GM21423 (cell line): ENCODE results near the gene ATP5F1E.

Experiments
- ATAC-seq: cut with Tn5 transposase; IDR thresholded peaks from one replicate; pipeline ENCODE4 v1.9.1; 2021; ENCODE audit warnings: mild to moderate bottlenecking, moderate library complexity; ENCODE audit not compliant: unreplicated experiment

ATP5F1E gene

GRCh38 chr20:59032023-59032712, at the start of gene ATP5F1E:
ATP5F1E (minus strand) TSS chr20:59032335; CDS start chr20:59032251, 84 bp downstream.
- peak; percentile 97 for ATAC-seq

GRCh38 chr20:59081036-59081435, 48.9 kb upstream of the ATP5F1E start:
- no peak for ATAC-seq

- ATAC-seq, result no peak
Measured at GRCh38 chr20:59078231-59078630, 46.1 kb upstream of the ATP5F1E start.

DNA sequence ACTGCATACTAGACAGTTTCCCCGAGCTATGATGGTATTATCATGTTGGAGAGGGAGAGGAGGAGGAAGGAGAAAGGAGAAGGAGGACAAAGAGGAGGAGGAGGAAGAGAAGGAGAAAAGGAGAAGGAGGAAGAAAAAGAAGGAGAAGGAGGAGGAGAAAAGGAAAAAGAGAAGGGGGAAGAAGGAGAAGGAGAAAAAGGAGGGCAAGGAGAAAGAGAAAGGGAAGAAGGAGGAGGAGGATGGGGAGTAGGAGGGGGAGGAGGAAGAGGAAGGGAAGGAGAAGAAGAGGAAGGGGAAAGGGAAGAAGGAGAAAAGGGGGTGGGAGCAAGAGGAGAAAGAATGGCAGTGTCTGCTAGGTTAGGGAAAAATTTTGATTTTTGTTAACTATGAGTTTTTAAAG, 45.6 kb upstream of the ATP5F1E start:
- ATAC-seq, result no peak

GRCh38 chr20:59075934-59076508, 43.9 kb upstream of the ATP5F1E start:
- ATAC-seq, result no peak

GRCh38 chr20:59074456-59074855, 42.3 kb upstream of the ATP5F1E start:
- no peak for ATAC-seq

DNA sequence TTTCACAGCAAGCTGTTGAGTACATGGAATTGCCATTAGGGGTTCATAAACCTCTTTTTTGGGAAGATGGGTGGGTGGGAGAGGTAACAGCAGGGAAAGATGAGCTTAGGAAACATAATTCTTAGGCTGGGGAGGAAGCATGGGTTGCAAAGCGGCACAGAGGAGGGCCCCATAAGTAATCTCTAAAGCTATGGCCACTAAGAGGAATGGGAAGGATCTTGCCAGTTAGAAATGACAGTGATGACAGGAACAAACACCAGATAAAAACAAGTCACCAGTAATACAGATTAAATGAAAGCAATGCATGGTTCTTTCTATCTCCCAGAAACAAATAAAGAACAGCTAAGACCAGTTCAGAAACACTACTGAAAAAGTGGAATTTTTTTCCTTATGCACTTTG, 41.4 kb upstream of the ATP5F1E start:
- no peak for ATAC-seq

DNA sequence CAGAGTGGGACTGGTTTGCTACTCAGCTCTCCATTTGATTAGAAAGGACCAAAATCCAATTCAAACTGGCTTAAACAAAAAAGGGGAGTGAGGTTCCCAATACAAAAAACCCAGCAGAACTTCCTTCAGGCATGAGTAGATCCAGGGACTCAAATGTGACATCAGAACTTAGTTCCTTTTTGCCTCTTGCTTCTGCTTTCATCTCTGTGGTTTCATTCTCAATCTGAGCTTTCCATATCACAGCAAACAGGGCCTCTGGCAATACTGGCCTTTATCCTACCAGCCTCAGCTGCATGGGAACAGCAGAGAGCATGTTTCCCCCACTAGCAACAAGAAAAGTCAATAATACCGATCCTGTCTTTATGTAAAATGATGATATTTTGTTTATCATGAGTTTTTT, 39.1 kb upstream of the ATP5F1E start:
- ATAC-seq, result no peak

- no peak for ATAC-seq
Measured at GRCh38 chr20:59069026-59069425, 36.9 kb upstream of the ATP5F1E start.

- ATAC-seq, result no peak
Measured at GRCh38 chr20:59068534-59068933, 36.4 kb upstream of the ATP5F1E start.

- no peak for ATAC-seq
Measured at GRCh38 chr20:59064214-59064722, 32.1 kb upstream of the ATP5F1E start.

DNA sequence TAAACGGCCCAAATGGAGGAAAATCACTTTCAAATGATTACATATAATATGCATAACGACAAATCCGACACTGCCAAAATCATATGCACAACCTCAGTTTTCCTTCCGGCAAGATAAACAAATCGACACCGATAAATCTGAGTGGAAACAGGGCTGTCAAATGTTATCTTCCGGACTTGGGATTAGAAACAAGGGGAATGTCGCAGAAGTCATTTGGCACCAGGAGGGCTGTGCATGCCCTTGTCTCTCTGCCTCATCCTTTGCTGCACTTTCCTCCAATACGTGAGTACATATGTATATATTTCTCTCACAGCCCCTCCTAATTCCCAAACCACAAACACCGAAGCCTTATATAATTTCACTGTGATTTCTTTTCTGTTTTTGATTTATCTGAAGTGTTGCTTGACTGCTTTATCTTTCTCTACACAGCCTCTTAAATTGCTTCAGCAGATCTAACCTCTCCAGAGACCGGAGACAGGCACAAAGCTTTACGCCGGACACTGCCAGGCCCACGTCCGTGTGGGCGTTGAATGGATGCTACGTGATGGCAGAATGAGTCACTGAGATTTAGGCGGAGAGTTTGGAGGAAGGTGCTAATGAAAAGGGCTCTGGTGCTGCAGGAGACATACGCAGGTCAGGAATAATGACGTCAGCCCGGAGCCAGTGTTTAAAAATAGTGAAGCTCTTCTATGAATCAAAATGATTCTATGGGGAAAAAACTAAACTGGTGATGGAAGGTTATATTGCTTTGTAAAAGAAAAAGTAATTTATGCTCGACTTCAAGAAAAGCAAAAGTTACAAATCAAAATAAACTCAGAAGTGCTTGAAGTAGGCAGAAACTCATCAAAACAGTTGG, 31.5 kb upstream of the ATP5F1E start:
- ATAC-seq, result no peak

DNA sequence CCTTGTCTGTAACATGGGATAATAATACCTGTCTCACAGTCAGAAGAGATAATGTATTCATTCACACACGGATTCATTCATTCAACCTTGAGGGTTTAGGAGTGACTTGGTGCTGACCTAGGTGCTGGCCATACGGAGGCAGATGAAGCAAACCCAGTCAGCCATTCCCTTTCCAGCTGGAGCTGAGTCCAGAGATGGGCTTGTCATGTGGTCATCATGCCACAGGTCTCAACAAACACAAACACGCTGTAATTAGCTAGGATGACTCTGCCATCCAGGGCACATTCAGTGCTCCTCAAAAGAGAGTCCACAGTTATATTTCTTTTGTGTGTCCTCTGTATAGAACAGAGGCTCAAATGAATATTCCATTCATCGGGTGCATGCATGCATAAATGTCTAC, 29.9 kb upstream of the ATP5F1E start:
- ATAC-seq, result no peak

DNA sequence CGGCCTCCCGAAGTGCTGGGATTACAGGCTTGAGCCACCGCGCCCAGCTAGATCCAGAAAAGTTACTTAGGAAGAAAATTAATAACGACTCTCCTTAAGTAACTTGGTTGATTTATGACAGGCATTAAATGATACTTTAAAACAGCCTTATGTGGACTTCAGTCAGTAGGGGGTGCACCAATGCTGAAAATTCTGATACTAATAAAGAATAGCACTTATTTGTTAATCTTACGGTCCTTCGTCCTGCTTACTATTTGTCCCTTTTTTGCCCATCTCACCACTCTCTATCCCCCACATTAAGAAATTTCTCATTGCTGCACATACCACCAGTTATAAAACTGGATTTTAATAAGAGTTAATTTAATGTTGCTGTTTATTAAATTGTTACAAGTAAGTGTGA, 23.2 kb upstream of the ATP5F1E start:
- ATAC-seq, result no peak

GRCh38 chr20:59051666-59052185, 19.6 kb upstream of the ATP5F1E start:
- ATAC-seq, result no peak

DNA sequence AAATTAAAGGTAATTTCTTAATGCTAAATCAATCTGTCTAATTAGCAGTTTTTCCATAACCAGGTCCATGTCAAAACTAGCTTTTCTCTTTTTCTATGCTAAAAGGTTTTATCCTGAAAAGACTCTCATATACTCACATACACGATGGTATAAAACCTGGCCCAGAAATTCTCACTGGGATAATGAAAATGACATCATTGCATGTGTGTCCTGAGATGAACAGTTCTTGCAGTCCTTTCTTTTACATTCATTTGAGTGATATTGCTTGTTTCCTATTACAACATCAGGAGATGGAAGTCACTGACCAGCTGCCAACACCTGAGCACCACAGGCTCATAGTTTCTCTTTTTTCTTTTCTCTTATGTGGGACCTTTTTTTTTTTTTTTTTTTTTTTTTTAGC, 18.3 kb upstream of the ATP5F1E start:
- no peak for ATAC-seq

- no peak for ATAC-seq
Measured at GRCh38 chr20:59048681-59049030, 16.5 kb upstream of the ATP5F1E start.

DNA sequence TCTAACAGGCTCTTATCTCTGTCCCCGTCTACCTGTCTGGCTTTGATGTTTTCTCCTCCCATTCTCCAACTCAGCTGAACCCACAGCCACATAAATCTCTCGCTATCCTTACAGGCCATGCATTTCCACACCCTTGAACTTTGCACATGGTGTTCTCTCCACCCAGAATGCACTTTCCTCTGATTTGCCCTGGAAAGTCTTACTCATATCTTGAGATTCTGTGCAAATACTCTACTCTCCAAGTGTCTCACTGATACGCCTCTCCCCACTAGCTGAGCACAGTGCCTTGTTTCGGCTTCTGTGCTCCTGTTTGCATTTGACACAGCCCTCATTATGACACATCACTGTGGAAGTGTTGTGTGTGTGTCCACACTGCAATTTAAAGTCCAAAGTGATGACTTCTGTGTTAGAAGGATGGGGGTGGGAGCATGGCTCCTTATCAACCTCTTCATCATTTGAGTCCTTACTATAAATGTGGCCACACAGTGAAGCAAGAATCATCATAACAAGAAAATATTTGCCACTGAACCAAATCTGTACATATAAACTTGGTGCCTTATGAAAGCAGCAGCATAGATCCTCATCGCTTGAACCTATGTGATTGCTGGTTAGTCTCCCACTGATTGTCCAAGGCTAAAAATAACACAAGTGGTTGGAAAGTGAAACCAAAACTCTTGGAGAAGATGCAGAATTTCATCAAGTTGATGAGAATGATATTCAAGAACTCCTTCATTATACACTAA, 16.0 kb upstream of the ATP5F1E start:
- no peak for ATAC-seq

- no peak for ATAC-seq
Measured at GRCh38 chr20:59046862-59047261, 14.7 kb upstream of the ATP5F1E start.

GRCh38 chr20:59044796-59045195, 12.7 kb upstream of the ATP5F1E start:
- no peak for ATAC-seq

- ATAC-seq, result no peak
Measured at GRCh38 chr20:59044295-59044694, 12.2 kb upstream of the ATP5F1E start.
